ENCODE measurements around the gene MCU. TPM values are rescaled to one million over a fixed set of nuclear protein-coding genes. Genes with fewer than 3 reads are reported as not detected.

MCU gene
- total RNA-seq, 2 donors from 2014 or later = 12.5 to 19.1 TPM

- no peaks in the 10 kb centered on the region for H3K4me1 Mint-ChIP-seq
- no peak overlapping the region for H3K4me3 Mint-ChIP-seq
- no peaks in the 10 kb centered on the region for H3K36me3 Mint-ChIP-seq (ENCODE audit: low read depth)
- ATAC-seq (replicated peaks) = no peak
- no peak overlapping the region for H3K27ac Mint-ChIP-seq
- no peaks in the 10 kb centered on the region for H3K27me3 Mint-ChIP-seq
- H3K9me3 Mint-ChIP-seq = no peaks in the 10 kb centered on the region
Measured at GRCh38 chr10:72782649-72783330, 90.8 kb downstream of the MCU start.

GRCh38 chr10:72783410-72783833 lies 91.5 kb downstream of the MCU start:
- Mint-ChIP-seq H3K4me1 (peaks cover 3% of the 10 kb centered on the region), H3K27me3 (no peaks in the 10 kb centered on the region), H3K27ac (peak overlapping the region; percentile 9), H3K9me3 (no peaks in the 10 kb centered on the region), H3K36me3 (ENCODE audit: low read depth) (no peaks in the 10 kb centered on the region), H3K4me3 (no peak overlapping the region)
- ATAC-seq (replicated peaks) = no peak

- Mint-ChIP-seq H3K4me3 (no peak overlapping the region), H3K27me3 (no peaks in the 10 kb centered on the region), H3K9me3 (no peaks in the 10 kb centered on the region), H3K36me3 (ENCODE audit: low read depth) (no peaks in the 10 kb centered on the region), H3K27ac (no peak overlapping the region), H3K4me1 (peaks cover 6% of the 10 kb centered on the region)
- no peak for ATAC-seq (replicated peaks)
Measured at GRCh38 chr10:72784551-72785351, 92.8 kb downstream of the MCU start.

- Mint-ChIP-seq H3K4me3 (no peak overlapping the region), H3K9me3 (no peaks in the 10 kb centered on the region), H3K4me1 (peaks cover 7% of the 10 kb centered on the region), H3K27ac (no peak overlapping the region), H3K36me3 (ENCODE audit: low read depth) (no peaks in the 10 kb centered on the region), H3K27me3 (no peaks in the 10 kb centered on the region)
- ATAC-seq (replicated peaks) = no peak
Measured at GRCh38 chr10:72785409-72785808, 93.5 kb downstream of the MCU start.

GRCh38 chr10:72790216-72790990 lies 98.5 kb downstream of the MCU start:
- Mint-ChIP-seq H3K36me3 (ENCODE audit: low read depth) (no peaks in the 10 kb centered on the region), H3K27me3 (no peaks in the 10 kb centered on the region), H3K4me3 (no peak overlapping the region), H3K9me3 (no peaks in the 10 kb centered on the region), H3K4me1 (peaks cover 7% of the 10 kb centered on the region), H3K27ac (no peak overlapping the region)
- no peak for ATAC-seq (replicated peaks)

GRCh38 chr10:72792288-72792687 lies 100.3 kb downstream of the MCU start:
- H3K4me1 Mint-ChIP-seq = peaks cover 7% of the 10 kb centered on the region
- H3K9me3 Mint-ChIP-seq = no peaks in the 10 kb centered on the region
- ATAC-seq (replicated peaks) = no peak
- H3K4me3 Mint-ChIP-seq = no peak overlapping the region
- no peaks in the 10 kb centered on the region for H3K27me3 Mint-ChIP-seq
- no peaks in the 10 kb centered on the region for H3K36me3 Mint-ChIP-seq (ENCODE audit: low read depth)
- no peak overlapping the region for H3K27ac Mint-ChIP-seq

GRCh38 chr10:72793752-72794151 lies 101.8 kb downstream of the MCU start:
- H3K4me3 Mint-ChIP-seq = no peak overlapping the region
- H3K27me3 Mint-ChIP-seq = no peaks in the 10 kb centered on the region
- H3K4me1 Mint-ChIP-seq = peaks cover 4% of the 10 kb centered on the region
- H3K36me3 Mint-ChIP-seq (ENCODE audit: low read depth) = no peaks in the 10 kb centered on the region
- H3K9me3 Mint-ChIP-seq = no peaks in the 10 kb centered on the region
- ATAC-seq (replicated peaks) = no peak
- no peak overlapping the region for H3K27ac Mint-ChIP-seq

GRCh38 chr10:72794260-72794659 lies 102.3 kb downstream of the MCU start:
- no peaks in the 10 kb centered on the region for H3K9me3 Mint-ChIP-seq
- no peak overlapping the region for H3K27ac Mint-ChIP-seq
- H3K4me1 Mint-ChIP-seq = peaks cover 4% of the 10 kb centered on the region
- H3K4me3 Mint-ChIP-seq = no peak overlapping the region
- no peaks in the 10 kb centered on the region for H3K27me3 Mint-ChIP-seq
- ATAC-seq (replicated peaks) = no peak
- H3K36me3 Mint-ChIP-seq (ENCODE audit: low read depth) = no peaks in the 10 kb centered on the region

GRCh38 chr10:72796042-72796441 lies 104.1 kb downstream of the MCU start:
- Mint-ChIP-seq H3K27ac (no peak overlapping the region), H3K4me1 (no peaks in the 10 kb centered on the region), H3K27me3 (no peaks in the 10 kb centered on the region), H3K36me3 (ENCODE audit: low read depth) (no peaks in the 10 kb centered on the region), H3K9me3 (no peaks in the 10 kb centered on the region), H3K4me3 (no peak overlapping the region)
- no peak for ATAC-seq (replicated peaks)

- H3K27ac Mint-ChIP-seq = no peak overlapping the region
- no peaks in the 10 kb centered on the region for H3K27me3 Mint-ChIP-seq
- H3K4me3 Mint-ChIP-seq = no peak overlapping the region
- H3K9me3 Mint-ChIP-seq = no peaks in the 10 kb centered on the region
- ATAC-seq (replicated peaks) = no peak
- no peaks in the 10 kb centered on the region for H3K4me1 Mint-ChIP-seq
- no peaks in the 10 kb centered on the region for H3K36me3 Mint-ChIP-seq (ENCODE audit: low read depth)
Measured at GRCh38 chr10:72796538-72796937, 104.6 kb downstream of the MCU start.

GRCh38 chr10:72800000-72800740 lies 108.2 kb downstream of the MCU start:
- H3K36me3 Mint-ChIP-seq (ENCODE audit: low read depth) = no peaks in the 10 kb centered on the region
- no peaks in the 10 kb centered on the region for H3K9me3 Mint-ChIP-seq
- H3K27me3 Mint-ChIP-seq = no peaks in the 10 kb centered on the region
- no peak for ATAC-seq (replicated peaks)
- H3K4me3 Mint-ChIP-seq = no peak overlapping the region
- H3K4me1 Mint-ChIP-seq = peaks cover 7% of the 10 kb centered on the region
- no peak overlapping the region for H3K27ac Mint-ChIP-seq

GRCh38 chr10:72800741-72801092 lies 108.8 kb downstream of the MCU start:
- no peak overlapping the region for H3K4me3 Mint-ChIP-seq

GRCh38 chr10:72801263-72801868 lies 109.4 kb downstream of the MCU start:
- peak; percentile 24 for ATAC-seq (replicated peaks)
- Mint-ChIP-seq H3K4me1 (peaks cover 7% of the 10 kb centered on the region), H3K27ac (no peak overlapping the region)

More at GRCh38 chr10:72800741-72801092, 108.8 kb downstream of the MCU start:
- Mint-ChIP-seq H3K27me3 (no peaks in the 10 kb centered on the region), H3K36me3 (ENCODE audit: low read depth) (no peaks in the 10 kb centered on the region), H3K4me1 (peaks cover 7% of the 10 kb centered on the region), H3K9me3 (no peaks in the 10 kb centered on the region), H3K27ac (no peak overlapping the region)
- no peak for ATAC-seq (replicated peaks)

GRCh38 chr10:72802332-72802731 lies 110.4 kb downstream of the MCU start:
- H3K27ac Mint-ChIP-seq = peak overlapping the region; percentile 10
- peak overlapping the region; percentile 20 for H3K4me3 Mint-ChIP-seq
- no peak for ATAC-seq (replicated peaks)
- no peaks in the 10 kb centered on the region for H3K36me3 Mint-ChIP-seq (ENCODE audit: low read depth)
- H3K9me3 Mint-ChIP-seq = no peaks in the 10 kb centered on the region
- peaks cover 7% of the 10 kb centered on the region for H3K4me1 Mint-ChIP-seq
- no peaks in the 10 kb centered on the region for H3K27me3 Mint-ChIP-seq

More at GRCh38 chr10:72801263-72801868, 109.4 kb downstream of the MCU start:
- H3K36me3 Mint-ChIP-seq (ENCODE audit: low read depth) = no peaks in the 10 kb centered on the region
- no peak overlapping the region for H3K4me3 Mint-ChIP-seq
- no peaks in the 10 kb centered on the region for H3K9me3 Mint-ChIP-seq
- no peaks in the 10 kb centered on the region for H3K27me3 Mint-ChIP-seq

Data from activated T-helper 17 cell treated with anti-CD3 and anti-CD28 coated beads, Interleukin-2, amount 50 U/mL, for 72 hours (primary cell).